ENCODE data around the gene TBC1D22A.

Gene TBC1D22A

GRCh38 chr22:46843821-46844255, 81.4 kb downstream of the TBC1D22A start:
- no peak for DNase-seq

GRCh38 chr22:46844606-46845210, 82.3 kb downstream of the TBC1D22A start:
- no peak for DNase-seq

- peak in 1 of 2 donors; percentile 66 for DNase-seq
These were observed 83.1 kb downstream of the TBC1D22A start for GRCh38 chr22:46845296-46846149.

GRCh38 chr22:46846150-46846831, 83.8 kb downstream of the TBC1D22A start:
- DNase-seq: no peak

GRCh38 chr22:46846832-46847355, 84.4 kb downstream of the TBC1D22A start:
- DNase-seq: no peak

- no peak for DNase-seq
These were observed 85.7 kb downstream of the TBC1D22A start for GRCh38 chr22:46848197-46848596.

GRCh38 chr22:46849101-46849500, 86.7 kb downstream of the TBC1D22A start:
- DNase-seq: no peak

- DNase-seq: no peak
These were observed 87.5 kb downstream of the TBC1D22A start for GRCh38 chr22:46849951-46850350.

- DNase-seq: no peak
These were observed 88.9 kb downstream of the TBC1D22A start for GRCh38 chr22:46851311-46851710.

GRCh38 chr22:46851941-46852340, 89.5 kb downstream of the TBC1D22A start:
- no peak for DNase-seq

- no peak for DNase-seq
These were observed 90.3 kb downstream of the TBC1D22A start for GRCh38 chr22:46852771-46853170.

- DNase-seq: no peak
These were observed 90.7 kb downstream of the TBC1D22A start for GRCh38 chr22:46853191-46853590.

- peak in 1 of 2 donors; percentile 12 for DNase-seq
These were observed 91.8 kb downstream of the TBC1D22A start for GRCh38 chr22:46854125-46854870.

- no peak for DNase-seq
These were observed 93.2 kb downstream of the TBC1D22A start for GRCh38 chr22:46855681-46856080.

GRCh38 chr22:46856661-46857060, 94.2 kb downstream of the TBC1D22A start:
- DNase-seq: no peak

GRCh38 chr22:46857142-46857884, 94.9 kb downstream of the TBC1D22A start:
- no peak for DNase-seq

GRCh38 chr22:46857885-46858143, 95.4 kb downstream of the TBC1D22A start:
- DNase-seq: no peak

GRCh38 chr22:46858181-46858771, 95.8 kb downstream of the TBC1D22A start:
- no peak for DNase-seq

- no peak for DNase-seq
These were observed 98.1 kb downstream of the TBC1D22A start for GRCh38 chr22:46860562-46860961.

- no peak for DNase-seq
These were observed 99.3 kb downstream of the TBC1D22A start for GRCh38 chr22:46861468-46862367.

Measured in hippocampal formation (tissue), 2 donors.